Calu3 (cell line): Measurements from ENCODE around the gene PLEKHM3. TPM values are rescaled to one million over a fixed set of nuclear protein-coding genes. Genes with fewer than 3 reads are reported as not detected.

Experiments used
- BruUV-seq: library from RNA; stranded (reverse); fragments of 400-500 nt; replicated peaks from 2 replicates; lab custom pipeline; 2021; lab: Mats Ljungman, UMichigan
- CTCF ChIA-PET: fragments of 300-600 bp; sonication (Branson Sonifier 250); formaldehyde crosslinking; loops from one replicate; lab custom pipeline; 2022; ENCODE audit warnings: antibody characterized with exemption; lab: Charles Lee
- DNase-seq: peaks from one replicate; pipeline ENCODE4 v3.0.0; 2022
- H3K27ac Mint-ChIP-seq: one replicate; pipeline ENCODE4 v1.8.0; 2022; ENCODE audit warnings: mixed read lengths; ENCODE audit not compliant: unreplicated experiment
- H3K27me3 Mint-ChIP-seq: one replicate; pipeline ENCODE4 v1.8.0; 2022; ENCODE audit warnings: mixed read lengths; ENCODE audit not compliant: unreplicated experiment
- H3K36me3 Mint-ChIP-seq: one replicate; pipeline ENCODE4 v1.8.0; 2022; ENCODE audit warnings: mild to moderate bottlenecking, moderate library complexity, mixed read lengths; ENCODE audit not compliant: insufficient read depth, unreplicated experiment
- H3K4me1 Mint-ChIP-seq: one replicate; pipeline ENCODE4 v1.8.0; 2022; ENCODE audit warnings: mild to moderate bottlenecking, low read depth, mixed read lengths; ENCODE audit not compliant: unreplicated experiment
- H3K4me3 Mint-ChIP-seq: one replicate; pipeline ENCODE4 v1.8.0; 2022; ENCODE audit warnings: mild to moderate bottlenecking, low read depth, moderate library complexity, mixed read lengths; ENCODE audit not compliant: unreplicated experiment
- H3K9me3 Mint-ChIP-seq: one replicate; pipeline ENCODE4 v1.8.0; 2022; ENCODE audit warnings: low read depth, mixed read lengths; ENCODE audit not compliant: unreplicated experiment
- intact Hi-C: fragments of 100-400 bp; cut with micrococcal nuclease; formaldehyde crosslinking; loops from one replicate; pipeline ENCODE4 v1.10.0; 2022; ENCODE audit not compliant: unreplicated experiment
- total RNA-seq: library from RNA; stranded (reverse); gene quantifications from 2 replicates; pipeline ENCODE4 v1.2.3, GENCODE V29; 2022
- TF ChIP-seq, protein P1 (sequence below): fragments of 200-600 bp; IDR thresholded peaks from one replicate; pipeline ENCODE4 v1.8.0; 2022; ENCODE audit warnings: antibody characterized with exemption; ENCODE audit not compliant: unreplicated experiment

PLEKHM3 gene
- total RNA-seq, 1 experiment from 2014 or later = 8.0 TPM

DNA sequence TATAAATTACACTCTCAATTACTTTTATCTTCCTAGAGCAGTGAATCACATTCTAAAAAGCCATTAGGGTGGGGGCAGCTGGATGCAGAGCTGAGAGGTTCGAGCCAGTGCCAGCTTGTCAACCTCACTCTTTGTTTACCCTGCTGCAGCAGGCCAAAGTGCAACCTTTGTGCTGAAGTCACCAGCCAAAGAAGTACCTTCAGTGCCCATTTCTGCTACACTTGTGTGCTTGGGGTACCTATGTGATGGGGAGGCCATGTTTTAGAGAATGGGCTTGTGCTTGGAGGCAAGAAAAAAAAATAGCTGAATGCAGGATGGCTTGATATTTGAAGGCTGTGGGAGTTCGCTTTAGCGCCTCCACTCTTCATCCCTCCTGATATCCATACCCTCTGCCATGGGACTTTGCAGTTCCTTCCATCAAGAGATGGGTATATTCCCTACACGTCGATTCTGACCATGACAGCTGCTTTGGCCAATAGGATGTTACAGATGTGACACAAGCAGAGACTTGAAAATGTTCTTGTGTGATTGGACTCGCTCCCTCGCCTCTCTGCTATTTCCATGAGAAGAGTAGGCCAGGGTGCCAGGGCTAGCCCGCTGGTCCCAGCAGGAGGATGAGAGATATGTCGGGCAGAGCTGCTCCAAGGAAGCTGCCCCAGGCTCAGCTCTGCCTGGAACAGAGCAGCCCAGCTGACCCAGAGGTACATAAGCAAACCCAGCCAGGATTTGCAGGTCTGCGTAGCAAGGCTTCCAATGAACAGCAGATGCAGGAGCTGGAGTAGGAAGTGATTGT, 242.9 kb downstream of the PLEKHM3 start:
- intact Hi-C loops = no loop called here
- CTCF ChIA-PET = interaction anchor here (0.6 to 0.8 kb wide), 2 partner anchors 10 to 105 kb away, joined by 3 read pairs; no protein-coding TSS in a partner anchor
- Mint-ChIP-seq H3K4me3 (no peak overlapping the region), H3K4me1 (peaks cover 45% of the 10 kb centered on the region), H3K36me3 (no peaks in the 10 kb centered on the region), H3K27me3 (no peaks in the 10 kb centered on the region), H3K27ac (no peak overlapping the region), H3K9me3 (no peaks in the 10 kb centered on the region)
- TF ChIP-seq, protein P1, sequence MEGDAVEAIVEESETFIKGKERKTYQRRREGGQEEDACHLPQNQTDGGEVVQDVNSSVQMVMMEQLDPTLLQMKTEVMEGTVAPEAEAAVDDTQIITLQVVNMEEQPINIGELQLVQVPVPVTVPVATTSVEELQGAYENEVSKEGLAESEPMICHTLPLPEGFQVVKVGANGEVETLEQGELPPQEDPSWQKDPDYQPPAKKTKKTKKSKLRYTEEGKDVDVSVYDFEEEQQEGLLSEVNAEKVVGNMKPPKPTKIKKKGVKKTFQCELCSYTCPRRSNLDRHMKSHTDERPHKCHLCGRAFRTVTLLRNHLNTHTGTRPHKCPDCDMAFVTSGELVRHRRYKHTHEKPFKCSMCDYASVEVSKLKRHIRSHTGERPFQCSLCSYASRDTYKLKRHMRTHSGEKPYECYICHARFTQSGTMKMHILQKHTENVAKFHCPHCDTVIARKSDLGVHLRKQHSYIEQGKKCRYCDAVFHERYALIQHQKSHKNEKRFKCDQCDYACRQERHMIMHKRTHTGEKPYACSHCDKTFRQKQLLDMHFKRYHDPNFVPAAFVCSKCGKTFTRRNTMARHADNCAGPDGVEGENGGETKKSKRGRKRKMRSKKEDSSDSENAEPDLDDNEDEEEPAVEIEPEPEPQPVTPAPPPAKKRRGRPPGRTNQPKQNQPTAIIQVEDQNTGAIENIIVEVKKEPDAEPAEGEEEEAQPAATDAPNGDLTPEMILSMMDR = no peak
- BruUV-seq = no TSS peak
- DNase-seq = no peak

- TF ChIP-seq, protein P1 = no peak
- intact Hi-C loops = no loop called here
- Mint-ChIP-seq H3K4me1 (peaks cover 33% of the 10 kb centered on the region), H3K36me3 (no peaks in the 10 kb centered on the region), H3K27me3 (no peaks in the 10 kb centered on the region), H3K4me3 (no peak overlapping the region), H3K27ac (no peak overlapping the region), H3K9me3 (no peaks in the 10 kb centered on the region)
- no peak for DNase-seq
- no TSS peak for BruUV-seq
- CTCF ChIA-PET = no interaction called here
Measured at GRCh38 chr2:207779523-207779922, 245.8 kb downstream of the PLEKHM3 start.

GRCh38 chr2:207778298-207778882, 246.9 kb downstream of the PLEKHM3 start:
- Mint-ChIP-seq H3K4me3 (no peak overlapping the region), H3K36me3 (no peaks in the 10 kb centered on the region), H3K4me1 (peaks cover 28% of the 10 kb centered on the region), H3K27ac (no peak overlapping the region), H3K27me3 (no peaks in the 10 kb centered on the region), H3K9me3 (no peaks in the 10 kb centered on the region)
- TF ChIP-seq, protein P1 = no peak
- BruUV-seq = no TSS peak
- DNase-seq = no peak
- intact Hi-C loops = no loop called here
- CTCF ChIA-PET = no interaction called here

- no TSS peak for BruUV-seq
- H3K27me3 Mint-ChIP-seq = no peaks in the 10 kb centered on the region
- no peaks in the 10 kb centered on the region for H3K9me3 Mint-ChIP-seq
- H3K36me3 Mint-ChIP-seq = no peaks in the 10 kb centered on the region
- TF ChIP-seq, protein P1 = no peak
- DNase-seq = no peak
- H3K27ac Mint-ChIP-seq = no peak overlapping the region
- no peak overlapping the region for H3K4me3 Mint-ChIP-seq
- H3K4me1 Mint-ChIP-seq = peaks cover 15% of the 10 kb centered on the region
- CTCF ChIA-PET = no interaction called here
- intact Hi-C loops = no loop called here
Measured at GRCh38 chr2:207777124-207777523, 248.2 kb downstream of the PLEKHM3 start.
